C4-2B (cell line): ENCODE results near the gene TUBB4B.

Source experiments
- CTCF ChIP-seq: fragments of 450-650 bp; conservative IDR thresholded peaks from 2 replicates; pipeline ENCODE4 v1.5.1; 2017; ENCODE audit warnings: mild to moderate bottlenecking
- ZFX ChIP-seq: fragments of 450-650 bp; IDR thresholded peaks from 2 replicates; pipeline ENCODE4 v1.6.1; 2017

- TF ChIP-seq CTCF (no peak), ZFX (no peak)
Observed at GRCh38 chr9:137206602-137207001, 34.5 kb upstream of the TUBB4B start.
